DMS53 (cell line): ENCODE data around the gene TRIM14.
"Not testable (repeated sequence)": the region's sequence is repeated elsewhere in the genome, so short reads cannot be mapped to it uniquely, and the experiment has no call there.

ENCODE experiments used
- DNase-seq: peaks from one replicate; lab custom pipeline; 2025; lab: John Stamatoyannopoulos, UW

Gene TRIM14

DNA sequence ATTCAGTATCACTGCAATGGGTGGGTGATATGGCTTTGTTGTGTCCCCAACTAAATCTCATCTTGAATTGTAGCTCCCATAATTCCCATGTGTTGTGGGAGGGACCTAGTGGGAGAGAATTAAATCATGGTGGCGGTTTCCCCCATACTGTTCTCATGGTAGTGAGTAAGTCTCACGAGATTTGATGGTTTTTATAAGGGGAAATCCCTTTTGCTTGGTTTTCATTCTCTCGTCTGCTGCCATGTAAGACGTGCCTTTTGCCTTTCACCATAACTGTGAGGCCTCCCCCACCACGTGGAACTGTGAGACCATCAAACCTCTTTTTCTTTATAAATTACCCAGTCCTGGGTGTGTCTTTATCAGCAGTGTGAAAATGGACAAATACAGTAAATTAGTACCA lies 72.0 kb downstream of the TRIM14 start:
- DNase-seq: no peak

- no peak for DNase-seq
These were observed 72.9 kb downstream of the TRIM14 start for GRCh38 chr9:98046180-98046543.

DNA sequence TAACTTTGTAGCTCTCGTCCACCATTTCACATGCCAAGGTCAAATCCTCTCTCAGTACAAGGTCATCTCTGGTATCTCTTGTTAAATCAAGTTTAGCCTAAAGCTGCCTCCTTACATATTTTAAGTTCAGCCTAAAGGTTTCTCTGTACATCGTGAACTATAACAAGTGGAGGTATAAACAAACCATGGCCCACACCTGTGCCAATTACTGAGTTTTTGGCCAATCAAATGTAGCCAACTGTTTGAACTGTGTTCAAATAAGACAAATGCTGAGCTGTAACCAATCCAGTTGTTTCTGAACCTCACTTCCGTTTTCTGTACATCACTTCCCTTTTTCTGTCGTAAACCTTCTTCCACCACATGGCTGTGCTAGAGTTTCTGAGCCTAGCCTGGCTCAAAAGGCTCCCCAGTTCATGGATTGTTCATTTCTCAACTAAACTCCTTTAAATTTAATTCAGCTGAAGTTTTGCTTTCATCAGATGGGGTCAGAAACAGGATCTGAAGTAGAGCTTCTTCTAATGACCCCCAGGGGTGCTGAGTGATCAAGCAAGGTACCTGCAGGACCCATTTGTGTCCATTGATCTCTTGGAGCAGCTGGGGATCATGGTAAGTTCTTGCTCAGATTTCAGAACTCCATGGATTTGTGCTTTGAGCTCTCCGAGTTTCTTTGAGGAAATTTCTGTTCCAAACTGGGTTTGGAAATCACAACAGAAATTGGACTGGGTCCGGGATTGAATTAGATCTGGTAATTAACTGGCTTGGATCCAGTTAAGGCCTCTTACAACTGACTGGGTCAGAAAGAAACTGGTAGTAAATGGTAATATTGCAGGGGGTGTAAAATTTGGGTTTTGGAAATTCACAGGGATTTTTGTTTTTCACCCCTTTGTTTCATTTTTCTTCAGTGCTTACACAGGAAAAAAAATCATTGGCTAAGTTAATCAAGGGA lies 73.5 kb downstream of the TRIM14 start:
- no peak for DNase-seq

DNA sequence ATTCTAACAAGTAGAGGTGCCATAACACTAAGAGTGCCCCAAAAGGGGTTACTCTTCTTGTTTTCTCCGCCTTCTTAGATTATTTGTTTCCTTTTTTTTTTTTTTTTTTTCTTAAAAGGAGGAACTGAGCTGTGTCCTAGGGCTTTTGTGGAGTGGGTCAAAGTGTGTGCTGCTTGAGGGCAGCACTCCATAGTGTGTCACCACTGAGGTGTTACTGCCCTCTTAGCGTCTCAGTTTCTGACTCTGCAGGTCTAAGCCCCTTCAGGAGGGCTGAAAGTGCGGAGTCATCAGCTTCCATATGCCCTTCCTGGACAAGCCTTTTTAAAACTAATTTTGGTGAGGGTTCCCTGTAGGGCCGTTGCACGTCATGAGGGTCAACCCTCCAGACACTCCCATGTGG lies 75.1 kb downstream of the TRIM14 start:
- no peak for DNase-seq

DNA sequence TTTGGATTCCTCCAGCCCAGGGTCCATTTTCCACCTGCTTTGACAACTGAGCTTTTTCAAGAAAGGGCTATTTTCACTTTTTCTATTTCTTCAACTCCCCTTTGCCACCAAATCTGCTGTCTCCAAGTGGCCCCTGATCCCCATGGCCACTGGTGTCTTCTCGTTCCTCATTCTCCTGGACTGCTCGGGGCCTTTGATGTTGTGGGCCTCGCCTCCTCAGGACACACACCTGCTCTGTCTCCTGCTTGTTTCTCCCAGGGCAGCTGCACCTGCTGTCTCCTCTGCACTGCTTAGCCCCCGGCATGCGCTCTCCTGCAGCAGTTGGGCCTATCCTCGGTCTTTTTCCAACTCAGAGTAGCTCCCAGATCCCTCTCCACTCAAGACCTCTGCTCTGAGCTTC lies 78.8 kb downstream of the TRIM14 start:
- DNase-seq: peak; percentile 61

DNA sequence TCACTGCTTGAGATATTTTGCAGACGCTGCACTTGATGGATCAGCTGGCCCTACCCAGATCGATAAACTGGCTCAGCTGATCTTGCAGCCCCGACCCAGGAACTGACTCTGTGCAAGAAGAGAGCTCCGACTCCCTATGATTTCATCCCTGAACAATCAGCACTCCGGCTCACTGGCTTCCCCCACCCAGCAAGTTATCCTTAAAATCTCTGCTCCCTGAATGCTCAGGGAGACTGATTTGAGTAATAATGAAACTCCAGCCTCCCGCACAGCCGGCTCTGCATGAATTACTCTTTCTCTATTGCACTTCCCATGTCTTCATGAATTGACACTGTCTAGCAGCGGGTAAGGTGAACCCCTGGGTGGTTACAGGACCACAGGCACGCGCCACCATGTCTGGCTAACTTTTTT lies 79.4 kb downstream of the TRIM14 start:
- DNase-seq: no peak

- no peak for DNase-seq
These were observed 80.1 kb downstream of the TRIM14 start for GRCh38 chr9:98038958-98039357.

DNA sequence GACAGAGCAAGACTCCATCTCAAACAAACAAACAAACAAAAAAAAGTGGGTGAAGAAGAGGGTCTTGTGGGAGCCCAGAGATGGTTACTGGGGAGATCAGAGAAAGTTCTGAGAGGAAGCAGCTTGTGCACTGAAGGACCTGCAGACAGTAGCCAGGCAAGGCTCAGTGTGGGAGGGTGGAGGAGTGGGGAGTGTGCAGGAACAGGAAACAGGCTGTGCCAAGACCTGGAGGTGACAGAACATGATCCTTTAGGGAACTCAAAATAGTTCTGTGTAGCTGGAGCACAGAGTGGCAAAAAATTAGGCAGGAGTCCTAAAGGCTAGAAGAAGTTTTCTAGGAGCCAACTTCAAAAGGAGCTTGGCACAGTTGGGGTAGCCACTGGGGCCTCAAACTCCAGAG lies 81.7 kb downstream of the TRIM14 start:
- DNase-seq: no peak

- DNase-seq: peak; percentile 84
These were observed 84.2 kb downstream of the TRIM14 start for GRCh38 chr9:98034593-98035546.

- no peak for DNase-seq
These were observed 87.1 kb downstream of the TRIM14 start for GRCh38 chr9:98031935-98032334.

DNA sequence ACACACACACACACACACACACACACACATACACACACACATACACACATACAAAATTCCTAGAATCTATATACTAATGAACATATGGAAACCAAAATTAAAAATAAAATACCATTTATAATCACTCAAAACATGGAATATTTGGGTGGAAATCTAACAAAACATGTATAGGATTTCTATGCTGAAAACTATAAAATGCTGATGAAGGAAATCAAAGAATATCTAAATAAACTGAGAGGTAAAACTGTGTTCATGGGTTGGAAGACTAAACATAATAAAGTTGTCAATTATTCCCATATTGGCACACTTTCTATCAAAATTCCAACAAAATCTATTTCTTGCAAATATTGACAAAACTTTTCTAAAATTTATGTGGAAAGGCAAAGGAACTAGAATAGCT lies 87.9 kb downstream of the TRIM14 start:
- DNase-seq: no peak

- DNase-seq: peak; percentile 91
These were observed 94.3 kb downstream of the TRIM14 start for GRCh38 chr9:98024702-98025101.

DNA sequence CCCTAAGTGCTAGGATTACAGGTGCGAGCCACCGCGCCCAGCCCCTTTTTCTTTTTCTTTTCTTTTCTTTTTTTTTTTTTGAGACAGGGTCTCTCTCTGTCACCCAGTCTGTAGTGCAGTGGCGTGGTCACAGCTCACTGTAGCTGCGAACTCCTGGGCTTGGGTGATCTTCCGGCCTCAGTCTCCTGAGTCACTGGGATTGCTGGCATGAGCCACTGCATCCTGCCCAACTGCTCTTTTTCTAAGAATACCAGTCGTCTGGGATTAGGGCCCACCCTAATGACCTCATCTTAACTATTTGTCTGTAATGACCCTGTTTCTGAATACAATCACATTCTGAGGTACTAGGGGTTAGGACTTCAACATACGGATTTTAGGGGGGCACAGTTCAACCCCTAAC lies 96.6 kb downstream of the TRIM14 start:
- DNase-seq: no peak

- no peak for DNase-seq
These were observed 97.5 kb downstream of the TRIM14 start for GRCh38 chr9:98021306-98022040.

- DNase-seq: peak; percentile 10
These were observed 98.4 kb downstream of the TRIM14 start for GRCh38 chr9:98020476-98021145.

DNA sequence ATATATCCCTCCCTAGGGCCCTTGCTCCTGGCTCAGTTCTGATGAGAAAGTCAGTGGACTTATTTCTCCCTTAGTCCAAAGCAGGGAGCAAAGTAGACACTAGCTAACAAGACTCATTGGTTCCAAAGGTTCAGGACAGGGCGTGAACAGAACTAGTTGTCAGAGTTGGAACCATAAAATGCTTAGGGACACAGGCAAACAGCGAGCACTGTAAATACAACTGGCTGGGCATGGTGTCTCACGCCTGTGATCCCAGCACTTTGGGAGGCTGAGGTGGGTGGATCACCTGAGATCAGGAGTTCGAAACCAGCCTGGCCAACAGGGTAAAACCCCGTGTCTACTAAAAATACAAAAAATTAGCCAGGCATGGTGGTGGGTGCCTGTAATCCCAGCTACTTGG lies 99.2 kb downstream of the TRIM14 start:
- DNase-seq: not testable (repeated sequence)
